Stimulated activated naive B cell treated with anti-CD40 and anti-IgM and Interleukin-4, amounts not matched to agents 10 μg/mL and 1 μg/mL and 100 μg/mL, for 72 hours (primary cell): Measurements from ENCODE around the gene PNISR.
"Not testable (repeated sequence)": the region's sequence is repeated elsewhere in the genome, so short reads cannot be mapped to it uniquely, and the experiment has no call there.

ENCODE experiments used
- ATAC-seq, 2 donors: fragments of 150-1000 bp; cut with Tn5 transposase; replicated peaks; 2 replicates each; pipeline ENCODE4 v1.10.0; 2021; ENCODE audit warnings: moderate library complexity in 1 of 2
- DNase-seq: peaks from one replicate; pipeline ENCODE4 v3.0.0; 2021
- H3K27ac Mint-ChIP-seq: one replicate; pipeline ENCODE4 v1.8.0; 2022; ENCODE audit warnings: mild to moderate bottlenecking, mixed read lengths
- H3K27me3 Mint-ChIP-seq, 2 donors: one replicate each; pipeline ENCODE4 v1.8.0; 2022; ENCODE audit warnings: mixed read lengths in 2 of 2
- H3K36me3 Mint-ChIP-seq, 2 donors: one replicate each; pipeline ENCODE4 v1.8.0; 2022; ENCODE audit warnings: mixed read lengths in 2 of 2, mild to moderate bottlenecking in 1 of 2
- H3K4me1 Mint-ChIP-seq, 2 donors: one replicate each; pipeline ENCODE4 v1.8.0; 2022; ENCODE audit warnings: mixed read lengths in 2 of 2, mild to moderate bottlenecking in 1 of 2
- H3K4me3 Mint-ChIP-seq, 2 donors: one replicate each; pipeline ENCODE4 v1.8.0; 2022; ENCODE audit warnings: mild to moderate bottlenecking in 2 of 2, mixed read lengths in 2 of 2, moderate library complexity in 1 of 2
- H3K9me3 Mint-ChIP-seq, 2 donors: one replicate each; pipeline ENCODE4 v1.8.0; 2022; ENCODE audit warnings: mixed read lengths in 2 of 2, mild to moderate bottlenecking in 1 of 2

Gene PNISR

GRCh38 chr6:99424761-99425646 lies at the start of gene PNISR:
PNISR (minus strand) TSS chr6:99425308; CDS start chr6:99414659, 10,649 bp downstream.
- DNase-seq = peak; percentile 92
- H3K36me3 Mint-ChIP-seq = peaks cover 17 to 31% of the 10 kb centered on the region in 2 donors
- H3K9me3 Mint-ChIP-seq = no peaks in the 10 kb centered on the region
- peaks cover 33 to 60% of the 10 kb centered on the region in 2 donors for H3K4me1 Mint-ChIP-seq
- H3K27me3 Mint-ChIP-seq = no peaks in the 10 kb centered on the region
- peak within 1 kb of the TSS; percentile 99 for H3K27ac Mint-ChIP-seq
- peak within 1 kb of the TSS; percentile 93 to 97 for H3K4me3 Mint-ChIP-seq
- peak; percentile 92 to 94 for ATAC-seq

DNA sequence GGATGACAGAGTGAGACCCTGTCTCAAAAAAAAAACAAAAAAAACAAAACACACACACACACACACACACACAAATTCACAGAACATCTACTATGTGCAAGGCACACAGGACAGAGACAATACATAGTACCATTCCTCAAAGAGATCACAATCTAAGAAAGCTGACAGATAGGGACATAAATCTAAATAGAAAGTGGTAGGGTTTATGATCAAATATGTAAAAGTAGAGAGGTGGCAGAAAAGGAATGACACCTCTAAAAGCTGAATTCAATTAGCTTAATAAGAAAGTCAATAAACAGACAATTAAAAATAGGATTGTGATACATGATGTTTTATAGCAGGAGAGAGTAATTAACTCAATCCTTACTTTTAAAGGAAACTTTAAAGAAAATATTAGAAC lies 48.6 kb upstream of the PNISR start:
- peaks cover 0 to 3% of the 10 kb centered on the region in 2 donors for H3K9me3 Mint-ChIP-seq
- H3K27ac Mint-ChIP-seq = peak overlapping the region; percentile 1
- DNase-seq (no peak), ATAC-seq (no peak)
- H3K4me1 Mint-ChIP-seq = no peaks in the 10 kb centered on the region
- H3K27me3 Mint-ChIP-seq = no peaks in the 10 kb centered on the region
- H3K36me3 Mint-ChIP-seq = peaks cover 12 to 31% of the 10 kb centered on the region in 2 donors
- H3K4me3 Mint-ChIP-seq = no peak overlapping the region

- ATAC-seq (no peak), DNase-seq (no peak)
- H3K27me3 Mint-ChIP-seq = no peaks in the 10 kb centered on the region
- no peak overlapping the region for H3K27ac Mint-ChIP-seq
- H3K4me3 Mint-ChIP-seq = no peak overlapping the region
- H3K36me3 Mint-ChIP-seq = peaks cover 6 to 25% of the 10 kb centered on the region in 2 donors
- no peaks in the 10 kb centered on the region for H3K9me3 Mint-ChIP-seq
- no peaks in the 10 kb centered on the region for H3K4me1 Mint-ChIP-seq
Measured at GRCh38 chr6:99471638-99472037, 46.5 kb upstream of the PNISR start.

GRCh38 chr6:99467509-99468106 lies 42.5 kb upstream of the PNISR start:
- H3K27ac Mint-ChIP-seq = no peak overlapping the region
- H3K4me3 Mint-ChIP-seq = no peak overlapping the region
- peaks cover 0 to 13% of the 10 kb centered on the region in 2 donors for H3K36me3 Mint-ChIP-seq
- no peak for ATAC-seq
- no peaks in the 10 kb centered on the region for H3K27me3 Mint-ChIP-seq
- no peaks in the 10 kb centered on the region for H3K9me3 Mint-ChIP-seq
- no peaks in the 10 kb centered on the region for H3K4me1 Mint-ChIP-seq
- DNase-seq = no peak

- H3K36me3 Mint-ChIP-seq = peaks cover 18 to 47% of the 10 kb centered on the region in 2 donors
- not testable (repeated sequence) for ATAC-seq, H3K4me3 Mint-ChIP-seq, DNase-seq, H3K9me3 Mint-ChIP-seq, H3K4me1 Mint-ChIP-seq, H3K27ac Mint-ChIP-seq, H3K27me3 Mint-ChIP-seq
Measured at GRCh38 chr6:99459133-99459532, 34.0 kb upstream of the PNISR start.

DNA sequence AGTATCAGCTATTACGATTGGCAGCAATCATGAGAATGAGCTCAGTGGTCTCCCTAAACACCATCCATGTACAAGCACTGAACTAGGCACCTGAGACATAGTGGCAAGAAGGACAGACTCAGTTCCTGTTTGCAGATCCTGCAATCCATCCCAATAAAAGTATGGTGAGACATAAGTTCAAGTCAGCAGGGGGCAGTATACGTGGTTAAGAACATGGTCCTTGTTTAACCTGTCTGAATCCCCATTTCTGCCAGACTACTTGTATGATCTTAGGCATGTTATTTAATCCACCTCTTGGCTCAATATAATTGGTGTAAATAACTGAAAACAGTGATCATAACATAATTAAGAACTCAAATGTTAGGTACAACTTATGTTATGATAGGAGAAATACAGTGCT lies 33.2 kb upstream of the PNISR start:
- ATAC-seq (no peak), DNase-seq (no peak)
- peaks cover 0 to 7% of the 10 kb centered on the region in 2 donors for H3K4me1 Mint-ChIP-seq
- H3K4me3 Mint-ChIP-seq = no peak overlapping the region
- H3K27ac Mint-ChIP-seq = no peak overlapping the region
- H3K36me3 Mint-ChIP-seq = peaks cover 22 to 51% of the 10 kb centered on the region in 2 donors
- no peaks in the 10 kb centered on the region for H3K27me3 Mint-ChIP-seq
- peaks cover 0 to 7% of the 10 kb centered on the region in 2 donors for H3K9me3 Mint-ChIP-seq

GRCh38 chr6:99446076-99446475 lies 21.0 kb upstream of the PNISR start:
- Mint-ChIP-seq H3K4me3 (no peak overlapping the region), H3K27me3 (no peaks in the 10 kb centered on the region), H3K36me3 (peaks cover 46 to 67% of the 10 kb centered on the region in 2 donors), H3K4me1 (peaks cover 4 to 8% of the 10 kb centered on the region in 2 donors), H3K9me3 (peaks cover 0 to 11% of the 10 kb centered on the region in 2 donors), H3K27ac (no peak overlapping the region)
- DNase-seq (no peak), ATAC-seq (no peak)

GRCh38 chr6:99434702-99435530 lies 9.8 kb upstream of the PNISR start:
- no peak overlapping the region for H3K27ac Mint-ChIP-seq
- peak; percentile 45 to 65 for ATAC-seq

GRCh38 chr6:99432877-99433276 lies 7.8 kb upstream of the PNISR start:
- DNase-seq (no peak), ATAC-seq (no peak)
- Mint-ChIP-seq H3K4me3 (no peak overlapping the region), H3K4me1 (peaks cover 3 to 6% of the 10 kb centered on the region in 2 donors), H3K9me3 (no peaks in the 10 kb centered on the region), H3K36me3 (peaks cover 9 to 12% of the 10 kb centered on the region in 2 donors), H3K27me3 (no peaks in the 10 kb centered on the region), H3K27ac (no peak overlapping the region)

More at GRCh38 chr6:99434702-99435530, 9.8 kb upstream of the PNISR start:
- Mint-ChIP-seq H3K27me3 (no peaks in the 10 kb centered on the region), H3K4me3 (no peak overlapping the region), H3K4me1 (no peaks in the 10 kb centered on the region), H3K9me3 (no peaks in the 10 kb centered on the region), H3K36me3 (peaks cover 7 to 12% of the 10 kb centered on the region in 2 donors)
- no peak for DNase-seq

GRCh38 chr6:99431901-99432300 lies 6.8 kb upstream of the PNISR start:
- peaks cover 10 to 14% of the 10 kb centered on the region in 2 donors for H3K4me1 Mint-ChIP-seq

DNA sequence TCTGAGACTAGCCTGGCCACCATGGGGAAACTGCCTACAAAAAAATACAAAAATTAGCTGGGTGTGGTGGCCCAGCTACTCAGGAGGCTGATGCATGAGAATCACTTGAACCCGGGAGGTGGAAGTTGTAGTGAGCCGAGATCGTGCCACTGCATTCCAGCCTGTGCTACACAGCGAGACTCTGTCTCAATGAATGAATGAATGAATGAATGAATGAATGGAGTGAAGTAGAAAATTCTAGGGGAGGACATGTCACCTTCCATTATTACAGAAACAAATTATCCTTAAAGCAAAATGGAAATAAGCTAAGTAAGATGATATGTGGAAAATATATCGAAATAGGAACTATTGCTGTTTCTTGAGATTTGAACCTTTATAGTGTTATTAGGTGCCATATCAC lies 2.9 kb upstream of the PNISR start:
- peaks cover 21 to 34% of the 10 kb centered on the region in 2 donors for H3K4me1 Mint-ChIP-seq
- DNase-seq (no peak), ATAC-seq (no peak)
- H3K27ac Mint-ChIP-seq = peak overlapping the region; percentile 79
- H3K9me3 Mint-ChIP-seq = no peaks in the 10 kb centered on the region
- no peaks in the 10 kb centered on the region for H3K27me3 Mint-ChIP-seq
- peaks cover 14 to 21% of the 10 kb centered on the region in 2 donors for H3K36me3 Mint-ChIP-seq
- H3K4me3 Mint-ChIP-seq = no peak overlapping the region

More at GRCh38 chr6:99431901-99432300, 6.8 kb upstream of the PNISR start:
- no peak overlapping the region for H3K27ac Mint-ChIP-seq
- no peaks in the 10 kb centered on the region for H3K27me3 Mint-ChIP-seq
- peaks cover 11 to 16% of the 10 kb centered on the region in 2 donors for H3K36me3 Mint-ChIP-seq
- H3K4me3 Mint-ChIP-seq = no peak overlapping the region
- DNase-seq = no peak
- no peak for ATAC-seq
- H3K9me3 Mint-ChIP-seq = no peaks in the 10 kb centered on the region

GRCh38 chr6:99426451-99426757 lies 1.3 kb upstream of the PNISR start:
- no peaks in the 10 kb centered on the region for H3K27me3 Mint-ChIP-seq
- peak overlapping the region; percentile 93 to 97 for H3K4me3 Mint-ChIP-seq
- no peaks in the 10 kb centered on the region for H3K9me3 Mint-ChIP-seq
- no peak for DNase-seq
- no peak for ATAC-seq
- peaks cover 27 to 49% of the 10 kb centered on the region in 2 donors for H3K4me1 Mint-ChIP-seq
- H3K36me3 Mint-ChIP-seq = peaks cover 16 to 31% of the 10 kb centered on the region in 2 donors
- peak overlapping the region; percentile 47 for H3K27ac Mint-ChIP-seq

- no peaks in the 10 kb centered on the region for H3K9me3 Mint-ChIP-seq
- no peaks in the 10 kb centered on the region for H3K27me3 Mint-ChIP-seq
- DNase-seq (peak; percentile 66), ATAC-seq (peak; percentile 50 to 56)
- peaks cover 32 to 54% of the 10 kb centered on the region in 2 donors for H3K4me1 Mint-ChIP-seq
- peaks cover 17 to 32% of the 10 kb centered on the region in 2 donors for H3K36me3 Mint-ChIP-seq
- H3K27ac Mint-ChIP-seq = peak overlapping the region; percentile 99
- H3K4me3 Mint-ChIP-seq = peak overlapping the region; percentile 93 to 97
Measured at GRCh38 chr6:99425647-99426450, 741 bp upstream of the PNISR start.
